HCT116 (cell line): Measurements from ENCODE around the gene CHAD. TPM values are rescaled to one million over a fixed set of nuclear protein-coding genes. Genes with fewer than 3 reads are reported as not detected.

Experiments
- ATAC-seq: fragments of 200-7000 bp; cut with Tn5 transposase; 2 replicates; pipeline ENCODE4 v1.9.1; 2020; ENCODE audit warnings: mild to moderate bottlenecking, moderate library complexity
- BruUV-seq: library from RNA; stranded (reverse); fragments of 400-500 nt; replicated peaks from 2 replicates; lab custom pipeline; 2021; lab: Mats Ljungman, UMichigan
- CTCF ChIA-PET: fragments of 300-600 bp; sonication (Branson Sonifier 250); formaldehyde crosslinking; loops from one replicate; lab custom pipeline; 2021; ENCODE audit warnings: antibody characterized with exemption; lab: Charles Lee
- POLR2A ChIA-PET: fragments of 300-600, 350-600 bp; sonication (Branson Sonifier 250); formaldehyde crosslinking; loops from one replicate; lab custom pipeline; 2021; ENCODE audit warnings: antibody characterized with exemption; lab: Charles Lee
- RAD21 ChIA-PET, 2 experiments: fragments of 300-600 bp; sonication (Branson Sonifier 250); formaldehyde crosslinking; loops; one replicate each; lab custom pipeline; 2023; ENCODE audit warnings: low total read pairs in 2 of 2; ENCODE audit not compliant: uncharacterized antibody in 2 of 2, unreplicated experiment in 2 of 2, low non-redundant PET in 1 of 2; lab: Charles Lee
- DNase-seq: peaks from one replicate; pipeline ENCODE4 v3.0.0-alpha.2; 2010; ENCODE audit warnings: low read depth, low spot score
- H2AFZ ChIP-seq: fragments of 200-600 bp; shearing (Covaris generic), sonication (generic); 2 replicates; pipeline ENCODE4 v1.6.1; 2017; ENCODE audit warnings: low read depth, mixed run types, mixed read lengths, antibody characterized with exemption, low read length; ENCODE audit not compliant: poor library complexity, severe bottlenecking
- H3K27ac ChIP-seq: 2 replicates; pipeline ENCODE4 v1.5.1; 2012; ENCODE audit warnings: low read depth, low read length
- H3K27me3 ChIP-seq: fragments of 200-600 bp; sonication (generic); 2 replicates; pipeline ENCODE4 v1.6.1; 2016; ENCODE audit warnings: mixed run types, low read length, mixed read lengths; ENCODE audit not compliant: insufficient read depth
- H3K36me3 ChIP-seq, 2 experiments: fragments of 200-500 bp in 1 of 2; fragments of 200-600 bp in 1 of 2; sonication (Bioruptor generic) in 1 of 2; sonication (generic) in 1 of 2; 2 replicates each; pipeline versions ENCODE4 v1.5.1 to v1.6.1; 2014 to 2016; ENCODE audit warnings: low read length in 2 of 2, inconsistent platforms in 1 of 2, mixed read lengths in 1 of 2, mixed run types in 1 of 2; ENCODE audit not compliant: insufficient read depth in 2 of 2, control insufficient read depth in 1 of 2
- H3K4me1 ChIP-seq, 2 experiments: fragments of 200-600 bp in 1 of 2; sonication (generic) in 1 of 2; 2 replicates each; pipeline versions ENCODE4 v1.5.1 to v1.6.1; 2012 to 2017; ENCODE audit warnings: low read length in 2 of 2, inconsistent platforms in 1 of 2, mild to moderate bottlenecking in 1 of 2, mixed read lengths in 1 of 2, mixed run types in 1 of 2, moderate library complexity in 1 of 2; ENCODE audit not compliant: insufficient read depth in 2 of 2, control insufficient read depth in 1 of 2
- H3K4me2 ChIP-seq: fragments of 200-600 bp; sonication (generic); 2 replicates; pipeline ENCODE4 v1.6.1; 2017; ENCODE audit warnings: mixed run types, low read length, mixed read lengths
- H3K4me3 ChIP-seq, 2 experiments: fragments of 200-600 bp in 1 of 2; sonication (generic) in 1 of 2; replicated peaks in 1 of 2; 2 replicates each; pipeline ENCODE4 v1.5.1; 2011 to 2016; ENCODE audit warnings: low read length in 2 of 2, control low read depth in 1 of 2, low read depth in 1 of 2, mild to moderate bottlenecking in 1 of 2, mixed read lengths in 1 of 2, mixed run types in 1 of 2
- H3K79me2 ChIP-seq: fragments of 200-600 bp; sonication (generic); 2 replicates; pipeline ENCODE4 v1.6.1; 2017; ENCODE audit warnings: mild to moderate bottlenecking, mixed run types, low read length, moderate library complexity, mixed read lengths; ENCODE audit not compliant: insufficient read depth
- H3K9ac ChIP-seq: fragments of 200-600 bp; sonication (generic); 2 replicates; pipeline ENCODE4 v1.6.1; 2016; ENCODE audit warnings: low read length, mixed read lengths
- H3K9me2 ChIP-seq: fragments of 200-600 bp; sonication (generic), shearing (Covaris generic); 2 replicates; pipeline ENCODE4 v1.6.1; 2017; ENCODE audit warnings: mixed run types, mild to moderate bottlenecking, moderate library complexity; ENCODE audit not compliant: insufficient read depth
- H3K9me3 ChIP-seq, 2 experiments: fragments of 200-500 bp in 1 of 2; fragments of 200-600 bp in 1 of 2; sonication (Bioruptor generic) in 1 of 2; sonication (generic) in 1 of 2; 2 replicates each; pipeline ENCODE4 v1.6.1; 2014 to 2017; ENCODE audit warnings: low read length in 2 of 2, mixed read lengths in 2 of 2, inconsistent platforms in 1 of 2, low read depth in 1 of 2, mild to moderate bottlenecking in 1 of 2, mixed run types in 1 of 2, moderate library complexity in 1 of 2; ENCODE audit not compliant: control insufficient read depth in 1 of 2, insufficient read depth in 1 of 2
- H4K20me1 ChIP-seq: fragments of 200-600 bp; sonication (generic), shearing (Covaris generic); 2 replicates; pipeline ENCODE4 v1.6.1; 2017; ENCODE audit warnings: mixed run types, mild to moderate bottlenecking, moderate library complexity; ENCODE audit not compliant: insufficient read depth
- ATF3 ChIP-seq: IDR thresholded peaks from 2 replicates; pipeline ENCODE4 v1.6.1; 2012
- CTCF ChIP-seq, 3 experiments: fragments of 200-600 bp in 1 of 3; sonication (generic) in 1 of 3; IDR thresholded peaks in 2 of 3; conservative IDR thresholded peaks in 1 of 3; 2 replicates each; pipeline ENCODE4 v1.5.1; 2012 to 2017; ENCODE audit warnings: low read depth in 2 of 3, low read length in 2 of 3, antibody characterized with exemption in 1 of 3, borderline replicate concordance in 1 of 3, control low read depth in 1 of 3, mild to moderate bottlenecking in 1 of 3, mixed read lengths in 1 of 3, mixed run types in 1 of 3, moderate library complexity in 1 of 3; ENCODE audit not compliant: insufficient read depth in 1 of 3
- ELF1 ChIP-seq: IDR thresholded peaks from 2 replicates; pipeline ENCODE4 v1.6.1; 2012; ENCODE audit warnings: low read depth, borderline replicate concordance
- EZH2 ChIP-seq: fragments of 200-600 bp; sonication (generic); IDR thresholded peaks from 2 replicates; pipeline ENCODE4 v1.6.1; 2017; ENCODE audit warnings: antibody characterized with exemption, mixed run types
- EZH2phosphoT487 ChIP-seq: fragments of 200-600 bp; IDR thresholded peaks from 2 replicates; pipeline ENCODE4 v1.6.1; 2018; ENCODE audit warnings: antibody characterized with exemption, borderline replicate concordance
- MAX ChIP-seq: IDR thresholded peaks from 2 replicates; pipeline ENCODE4 v1.6.1; 2012
- POLR2A ChIP-seq: IDR thresholded peaks from 2 replicates; pipeline ENCODE4 v1.7.0; 2011; ENCODE audit warnings: borderline replicate concordance; ENCODE audit not compliant: insufficient read depth, insufficient read length; ENCODE audit errors: extremely low read depth
- POLR2AphosphoS5 ChIP-seq: IDR thresholded peaks from 2 replicates; pipeline ENCODE4 v1.6.1; 2011; ENCODE audit warnings: mild to moderate bottlenecking, low read depth, low read length, moderate library complexity
- TCF7L2 ChIP-seq: IDR thresholded peaks from 2 replicates; pipeline ENCODE4 v1.7.0; 2011; ENCODE audit warnings: borderline replicate concordance, inconsistent platforms; ENCODE audit not compliant: insufficient read depth, insufficient read length; ENCODE audit errors: extremely low read depth
- ZBTB33 ChIP-seq: IDR thresholded peaks from 2 replicates; pipeline ENCODE4 v1.6.1; 2011; ENCODE audit warnings: mild to moderate bottlenecking, low read length, moderate library complexity; ENCODE audit not compliant: insufficient replicate concordance; ENCODE audit errors: extremely low read depth
- ZFX ChIP-seq: fragments of 450-650 bp; IDR thresholded peaks from 2 replicates; pipeline ENCODE4 v1.6.1; 2017
- intact Hi-C: fragments of 100-400 bp; cut with micrococcal nuclease; formaldehyde crosslinking; loops from 2 replicates; pipeline ENCODE4 v1.10.0; 2022
- total RNA-seq: library from RNA; stranded (reverse); gene quantifications from one replicate; pipeline ENCODE4 v1.2.1, GENCODE V29; 2021; ENCODE audit not compliant: unreplicated experiment

The CHAD gene
- total RNA-seq, 1 experiment from 2014 or later = not detected

GRCh38 chr17:50478391-50479381 lies 10.0 kb upstream of the CHAD start, which contains the start of gene RSAD1 (continued):
- TF ChIP-seq CTCF (IDR thresholded peaks at IDR 0.05 in 2 of 3, conservative IDR thresholded peaks at IDR 0.05 in 1 of 3; ENCODE audit: borderline replicate concordance in 1 of 3, insufficient read depth in 1 of 3, low read depth in 2 of 3, low read length in 2 of 3) (peak; percentile 91 to 97 (median 95)), POLR2AphosphoS5 (peak; percentile 98), EZH2 (no peak), MAX (peak; percentile 92), ZBTB33 (peak; percentile 59)
- TF ChIP-seq, all 23 proteins: peak for 12

DNA sequence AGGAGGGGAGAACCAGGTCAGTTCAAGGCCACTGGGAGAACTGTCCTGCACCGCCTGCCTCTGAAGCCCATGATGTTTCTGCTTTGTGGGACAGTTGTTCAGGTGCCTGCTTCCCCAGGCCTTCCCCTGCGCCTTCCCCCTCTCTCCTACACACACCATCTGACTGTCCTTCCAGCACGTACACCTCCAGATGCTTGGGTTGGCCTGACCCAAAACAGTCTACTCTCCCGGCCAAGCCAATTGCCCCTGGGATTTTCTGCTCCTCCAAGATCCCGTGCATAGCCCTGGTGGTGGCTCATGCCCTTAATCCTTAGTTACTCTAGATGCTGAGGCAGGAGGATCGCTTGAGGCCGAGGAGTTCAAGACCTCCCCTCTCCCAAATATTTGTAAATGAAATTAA lies 9.3 kb upstream of the CHAD start:
- H3K36me3 ChIP-seq = peaks cover 5 to 13% of the 10 kb centered on the region in 2 experiments; a peak in 2 of 4 replicates
- peaks cover 18 to 38% of the 10 kb centered on the region in 2 experiments for H3K4me1 ChIP-seq
- no peaks in the 10 kb centered on the region for H3K27me3 ChIP-seq
- peak overlapping the region; percentile 88 for H3K9ac ChIP-seq
- H3K4me3 ChIP-seq = peak overlapping the region; percentile 78 to 91
- H3K79me2 ChIP-seq = peaks cover 20% of the 10 kb centered on the region
- ChIA-PET POLR2A (interaction anchor here (1.8 to 2.0 kb wide), 2 partner anchors 64 to 116 kb away, joined by 12 read pairs; no protein-coding TSS in a partner anchor), RAD21 (interaction anchor here in 1 of 2 experiments (0.7 kb wide), 1 partner anchor 152 kb away, joined by 3 read pairs; no protein-coding TSS in a partner anchor), CTCF (interaction anchor here (2.1 to 2.4 kb wide), 3 partner anchors 80 to 278 kb away, joined by 15 to 33 read pairs (median 15); partner anchors contain the start of gene LRRC59)
- H3K9me3 ChIP-seq = no peaks in the 10 kb centered on the region
- intact Hi-C loops = loop anchor here (1.0 to 2.0 kb wide), 3 partner anchors 81 to 277 kb away; partner anchors contain the start of genes COL1A1 and LRRC59
- TSS peak; percentile 86 for BruUV-seq
- ATAC-seq (no peak), DNase-seq (no peak)
- no peaks in the 10 kb centered on the region for H4K20me1 ChIP-seq
- peak overlapping the region; percentile 87 for H2AFZ ChIP-seq
- H3K27ac ChIP-seq = peak overlapping the region; percentile 77
- H3K9me2 ChIP-seq = no peaks in the 10 kb centered on the region
- H3K4me2 ChIP-seq = peak overlapping the region; percentile 87
- TF ChIP-seq EZH2phosphoT487 (no peak), EZH2 (no peak), TCF7L2 (no peak), ZFX (no peak), CTCF (IDR thresholded peaks at IDR 0.05 in 2 of 3, conservative IDR thresholded peaks at IDR 0.05 in 1 of 3; ENCODE audit: borderline replicate concordance in 1 of 3, insufficient read depth in 1 of 3, low read depth in 2 of 3, low read length in 2 of 3) (no peak), POLR2A (no peak), ATF3 (no peak), ELF1 (no peak)
